Measurements from ENCODE around the gene TRIM69.
"Not testable (repeated sequence)": the region's sequence is repeated elsewhere in the genome, so short reads cannot be mapped to it uniquely, and the experiment has no call there.

Gene TRIM69

GRCh38 chr15:44736181-44736765, at the start of gene TRIM69:
Gene TRIM69 (plus strand): TSS chr15:44736528. CDS start chr15:44736705, 177 bp downstream.
- no peak for DNase-seq (ENCODE audit: low spot score)

- DNase-seq (ENCODE audit: low spot score) = not testable (repeated sequence)
Observed at GRCh38 chr15:44689318-44689717, 47.0 kb upstream of the TRIM69 start.

- DNase-seq (ENCODE audit: low spot score) = not testable (repeated sequence)
Observed at GRCh38 chr15:44690245-44690644, 46.1 kb upstream of the TRIM69 start.

GRCh38 chr15:44692659-44693058, 43.7 kb upstream of the TRIM69 start:
- no peak for DNase-seq (ENCODE audit: low spot score)

- no peak for DNase-seq (ENCODE audit: low spot score)
Observed at GRCh38 chr15:44694416-44694815, 41.9 kb upstream of the TRIM69 start.

GRCh38 chr15:44695294-44695693, 41.0 kb upstream of the TRIM69 start:
- DNase-seq (ENCODE audit: low spot score) = no peak

GRCh38 chr15:44697014-44697413, 39.3 kb upstream of the TRIM69 start:
- no peak for DNase-seq (ENCODE audit: low spot score)

GRCh38 chr15:44698641-44699040, 37.7 kb upstream of the TRIM69 start:
- DNase-seq (ENCODE audit: low spot score) = no peak

GRCh38 chr15:44700676-44701075, 35.7 kb upstream of the TRIM69 start:
- DNase-seq (ENCODE audit: low spot score) = not testable (repeated sequence)

- no peak for DNase-seq (ENCODE audit: low spot score)
Observed at GRCh38 chr15:44705986-44706385, 30.3 kb upstream of the TRIM69 start.

GRCh38 chr15:44706401-44706800, 29.9 kb upstream of the TRIM69 start:
- DNase-seq (ENCODE audit: low spot score) = no peak

GRCh38 chr15:44706946-44707636, 29.2 kb upstream of the TRIM69 start:
- DNase-seq (ENCODE audit: low spot score) = no peak

- DNase-seq (ENCODE audit: low spot score) = peak; percentile 75
Observed at GRCh38 chr15:44710236-44711095, 25.9 kb upstream of the TRIM69 start.

GRCh38 chr15:44711096-44711742, 25.1 kb upstream of the TRIM69 start, which contains the start of the genes B2M and PATL2:
Gene B2M (plus strand): TSS chr15:44711517. CDS start chr15:44711547, 30 bp downstream.
Gene PATL2 (minus strand): TSS chr15:44711323. CDS start chr15:44676490, 34,833 bp downstream.
- DNase-seq (ENCODE audit: low spot score) = peak; percentile 99

- peak; percentile 65 for DNase-seq (ENCODE audit: low spot score)
Observed at GRCh38 chr15:44711743-44712345, 24.5 kb upstream of the TRIM69 start.

- DNase-seq (ENCODE audit: low spot score) = peak; percentile 85
Observed at GRCh38 chr15:44712346-44713005, 23.9 kb upstream of the TRIM69 start.

GRCh38 chr15:44713006-44713966, 23.0 kb upstream of the TRIM69 start:
- DNase-seq (ENCODE audit: low spot score) = peak; percentile 69

GRCh38 chr15:44715142-44715796, 21.1 kb upstream of the TRIM69 start:
- DNase-seq (ENCODE audit: low spot score) = no peak

- no peak for DNase-seq (ENCODE audit: low spot score)
Observed at GRCh38 chr15:44715797-44716334, 20.5 kb upstream of the TRIM69 start.

Data from NAMALWA (cell line).